NCI-H1417 treated with DMSO at 0.1 percent for 48 hours (cell line): Measurements from ENCODE around the gene TMEM258.

Source experiments
- DNase-seq: peaks from one replicate; lab custom pipeline; 2025; lab: John Stamatoyannopoulos, UW

The TMEM258 gene

GRCh38 chr11:61775606-61776554, 16.5 kb downstream of the TMEM258 start:
- no peak for DNase-seq

- no peak for DNase-seq
Measured at GRCh38 chr11:61775106-61775505, 17.3 kb downstream of the TMEM258 start.

GRCh38 chr11:61774411-61774810, 18.0 kb downstream of the TMEM258 start:
- no peak for DNase-seq

GRCh38 chr11:61773809-61774208, 18.6 kb downstream of the TMEM258 start:
- no peak for DNase-seq

- DNase-seq = no peak
Measured at GRCh38 chr11:61773356-61773755, 19.0 kb downstream of the TMEM258 start.

- no peak for DNase-seq
Measured at GRCh38 chr11:61771985-61772455, 20.4 kb downstream of the TMEM258 start.

GRCh38 chr11:61771195-61771894, 21.1 kb downstream of the TMEM258 start:
- DNase-seq = no peak

GRCh38 chr11:61769946-61770683, 22.3 kb downstream of the TMEM258 start:
- DNase-seq = no peak

GRCh38 chr11:61769169-61769920, 23.1 kb downstream of the TMEM258 start:
- no peak for DNase-seq

- DNase-seq = no peak
Measured at GRCh38 chr11:61768376-61769076, 23.9 kb downstream of the TMEM258 start.

GRCh38 chr11:61766353-61766841, 26.0 kb downstream of the TMEM258 start:
- no peak for DNase-seq

GRCh38 chr11:61765550-61766253, 26.7 kb downstream of the TMEM258 start:
- no peak for DNase-seq

GRCh38 chr11:61764606-61765260, 27.7 kb downstream of the TMEM258 start:
- no peak for DNase-seq

- DNase-seq = no peak
Measured at GRCh38 chr11:61763930-61764605, 28.3 kb downstream of the TMEM258 start.

GRCh38 chr11:61762798-61763197, 29.6 kb downstream of the TMEM258 start:
- DNase-seq = no peak

- DNase-seq = no peak
Measured at GRCh38 chr11:61762223-61762615, 30.2 kb downstream of the TMEM258 start.

- DNase-seq = no peak
Measured at GRCh38 chr11:61761440-61762222, 30.8 kb downstream of the TMEM258 start.

GRCh38 chr11:61760946-61761345, 31.5 kb downstream of the TMEM258 start:
- DNase-seq = no peak
